HG03439 (cell line): Measurements from ENCODE around the gene MDC1.
A peak's percentile ranks its signal among the peaks of the same experiment; 100 is the strongest.
"Not testable (repeated sequence)": the region's sequence is repeated elsewhere in the genome, so short reads cannot be mapped to it uniquely, and the experiment has no call there.

Experiments used
- ATAC-seq: cut with Tn5 transposase; IDR thresholded peaks from one replicate; pipeline ENCODE4 v1.9.1; 2021; ENCODE audit warnings: mild to moderate bottlenecking, moderate library complexity; ENCODE audit not compliant: unreplicated experiment

The MDC1 gene

GRCh38 chr6:30724906-30725667, 8.0 kb upstream of the MDC1 start:
- ATAC-seq, result no peak

GRCh38 chr6:30723843-30724741, 7.0 kb upstream of the MDC1 start:
- ATAC-seq, result not testable (repeated sequence)

GRCh38 chr6:30723159-30723842, 6.2 kb upstream of the MDC1 start:
- not testable (repeated sequence) for ATAC-seq

GRCh38 chr6:30722280-30723112, 5.4 kb upstream of the MDC1 start:
- ATAC-seq, result no peak

GRCh38 chr6:30722025-30722279, 4.9 kb upstream of the MDC1 start:
- ATAC-seq, result not testable (repeated sequence)

- ATAC-seq, result peak; percentile 23
Observed at GRCh38 chr6:30721198-30722024, 4.3 kb upstream of the MDC1 start.

GRCh38 chr6:30720738-30721197, 3.7 kb upstream of the MDC1 start:
- no peak for ATAC-seq

GRCh38 chr6:30719791-30720737, 3.0 kb upstream of the MDC1 start, which contains the start of gene TUBB:
Gene TUBB (plus strand): TSS chr6:30720352. CDS start chr6:30720507, 155 bp downstream.
- peak; percentile 41 for ATAC-seq

GRCh38 chr6:30719356-30719755, 2.3 kb upstream of the MDC1 start:
- ATAC-seq, result no peak

- ATAC-seq, result not testable (repeated sequence)
Observed at GRCh38 chr6:30717845-30718720, 1.0 kb upstream of the MDC1 start.

- ATAC-seq, result no peak
Observed at GRCh38 chr6:30716879-30717128, 277 bp downstream of the MDC1 start.

GRCh38 chr6:30714263-30714662, 2.8 kb downstream of the MDC1 start:
- ATAC-seq, result no peak

- no peak for ATAC-seq
Observed at GRCh38 chr6:30712441-30712945, 4.6 kb downstream of the MDC1 start.

- no peak for ATAC-seq
Observed at GRCh38 chr6:30711758-30712380, 5.2 kb downstream of the MDC1 start.

- no peak for ATAC-seq
Observed at GRCh38 chr6:30709101-30709868, 7.8 kb downstream of the MDC1 start.

- no peak for ATAC-seq
Observed at GRCh38 chr6:30707281-30707850, 9.7 kb downstream of the MDC1 start.
